IMR-90 (cell line): ENCODE measurements around the gene RASL10B. TPM values are rescaled to one million over a fixed set of nuclear protein-coding genes. Genes with fewer than 3 reads are reported as not detected.

Experiments used
- ATAC-seq: fragments of 200-7000 bp; cut with Tn5 transposase; 2 replicates; pipeline ENCODE4 v1.9.1; 2020; ENCODE audit warnings: low read depth, mild to moderate bottlenecking, moderate library complexity
- BruUV-seq: library from RNA; stranded (reverse); fragments of 400-500 nt; replicated peaks from 2 replicates; lab custom pipeline; 2021; lab: Mats Ljungman, UMichigan
- CTCF ChIA-PET: fragments of 300-600 bp; formaldehyde crosslinking; extraction: SDS; loops from one replicate; lab custom pipeline; 2021; ENCODE audit warnings: antibody characterized with exemption; lab: Yijun Ruan, JAX
- POLR2A ChIA-PET: fragments of 300-600 bp; sonication (Branson Sonifier 250); formaldehyde crosslinking; loops from one replicate; lab custom pipeline; 2022; ENCODE audit warnings: antibody characterized with exemption; ENCODE audit not compliant: unreplicated experiment; lab: Charles Lee
- DNase-seq: peaks from one replicate; pipeline ENCODE4 v3.0.0; 2013
- H2AFZ ChIP-seq: replicated peaks from 2 replicates; pipeline ENCODE3; 2013; ENCODE audit warnings: low read length, mild to moderate bottlenecking; ENCODE audit not compliant: poor library complexity
- H2AK5ac ChIP-seq: 2 replicates; pipeline ENCODE4 v1.6.1; 2013; ENCODE audit warnings: low read depth, low read length, inconsistent platforms
- H2AK9ac ChIP-seq: replicated peaks from 2 replicates; pipeline ENCODE3; 2013; ENCODE audit warnings: mild to moderate bottlenecking, low read depth, low read length, moderate library complexity; ENCODE audit not compliant: poor library complexity
- H2BK120ac ChIP-seq: 2 replicates; pipeline ENCODE4 v1.6.1; 2013; ENCODE audit warnings: low read depth, low read length, inconsistent platforms
- H2BK15ac ChIP-seq: 3 replicates; pipeline ENCODE4 v1.6.1; 2013; ENCODE audit warnings: low read depth, low read length, inconsistent platforms
- H2BK20ac ChIP-seq: 2 replicates; pipeline ENCODE4 v1.6.1; 2013; ENCODE audit warnings: low read depth, mild to moderate bottlenecking, inconsistent platforms, low read length, moderate library complexity
- H2BK5ac ChIP-seq: 2 replicates; pipeline ENCODE4 v1.6.1; 2013; ENCODE audit warnings: mild to moderate bottlenecking, low read depth, low read length, inconsistent platforms; ENCODE audit not compliant: poor library complexity, severe bottlenecking
- H3K14ac ChIP-seq: replicated peaks from 2 replicates; pipeline ENCODE4 v1.6.1; 2013; ENCODE audit warnings: low read depth, low read length, inconsistent platforms
- H3K18ac ChIP-seq: 2 replicates; pipeline ENCODE4 v1.6.1; 2013; ENCODE audit warnings: low read depth, low read length, control low read depth
- H3K23ac ChIP-seq: 2 replicates; pipeline ENCODE4 v1.6.1; 2013; ENCODE audit warnings: low read depth, low read length, inconsistent platforms
- H3K27ac ChIP-seq: 2 replicates; pipeline ENCODE4 v1.5.1; 2013; ENCODE audit warnings: mild to moderate bottlenecking, control low read depth, low read length; ENCODE audit not compliant: insufficient read depth
- H3K27me3 ChIP-seq: 2 replicates; pipeline ENCODE4 v1.6.1; 2013; ENCODE audit warnings: low read length; ENCODE audit not compliant: control insufficient read depth, insufficient read depth
- H3K36me3 ChIP-seq: 2 replicates; pipeline ENCODE4 v1.6.1; 2013; ENCODE audit warnings: low read length, mixed read lengths; ENCODE audit not compliant: control insufficient read depth, insufficient read depth
- H3K4ac ChIP-seq: 2 replicates; pipeline ENCODE4 v1.6.1; 2013; ENCODE audit warnings: low read depth, low read length, inconsistent platforms
- H3K4me1 ChIP-seq: 2 replicates; pipeline ENCODE4 v1.6.1; 2013; ENCODE audit warnings: low read length, mixed read lengths; ENCODE audit not compliant: control insufficient read depth, insufficient read depth
- H3K4me2 ChIP-seq: 2 replicates; pipeline ENCODE4 v1.6.1; 2013; ENCODE audit warnings: low read depth, mild to moderate bottlenecking, control low read depth, low read length, moderate library complexity
- H3K4me3 ChIP-seq: 2 replicates; pipeline ENCODE4 v1.5.1; 2013; ENCODE audit warnings: low read depth, mild to moderate bottlenecking, control low read depth, low read length, moderate library complexity; ENCODE audit not compliant: insufficient read depth
- H3K56ac ChIP-seq: 2 replicates; pipeline ENCODE4 v1.6.1; 2013; ENCODE audit warnings: low read length, inconsistent platforms; ENCODE audit not compliant: insufficient read depth; ENCODE audit errors: extremely low read depth
- H3K79me1 ChIP-seq, 2 experiments: 2 replicates each; pipeline ENCODE4 v1.6.1; 2013; ENCODE audit warnings: low read length in 2 of 2, inconsistent platforms in 1 of 2, low read depth in 1 of 2
- H3K9ac ChIP-seq: 2 replicates; pipeline ENCODE4 v1.6.1; 2013; ENCODE audit warnings: low read depth, low read length, control low read depth
- H3K9me1 ChIP-seq: 2 replicates; pipeline ENCODE4 v1.6.1; 2013; ENCODE audit warnings: low read length, inconsistent platforms; ENCODE audit not compliant: insufficient read depth
- H3K9me3 ChIP-seq: 2 replicates; pipeline ENCODE4 v1.6.1; 2013; ENCODE audit warnings: low read length; ENCODE audit not compliant: control insufficient read depth, insufficient read depth
- H4K20me1 ChIP-seq: 2 replicates; pipeline ENCODE4 v1.6.1; 2013; ENCODE audit warnings: low read length, inconsistent platforms; ENCODE audit not compliant: insufficient read depth
- H4K5ac ChIP-seq: 2 replicates; pipeline ENCODE4 v1.6.1; 2013; ENCODE audit warnings: mild to moderate bottlenecking, low read depth, low read length, control low read depth
- H4K8ac ChIP-seq, 2 experiments: 2 replicates each; pipeline ENCODE4 v1.6.1; 2013; ENCODE audit warnings: low read depth in 2 of 2, low read length in 2 of 2, control low read depth in 1 of 2, inconsistent platforms in 1 of 2
- H4K91ac ChIP-seq: 2 replicates; pipeline ENCODE4 v1.6.1; 2013; ENCODE audit warnings: low read depth, low read length, inconsistent platforms; ENCODE audit not compliant: insufficient read depth
- BHLHE40 ChIP-seq: fragments of 150-350 bp; IDR thresholded peaks from 2 replicates; pipeline ENCODE4 v1.6.1; 2016; ENCODE audit warnings: mild to moderate bottlenecking, low read depth, low read length
- CEBPB ChIP-seq: IDR thresholded peaks from 2 replicates; pipeline ENCODE4 v1.6.1; 2012; ENCODE audit warnings: low read depth, low read length, improper control_type of control experiment
- CHD1 ChIP-seq: IDR thresholded peaks from 2 replicates; pipeline ENCODE4 v1.6.1; 2012; ENCODE audit warnings: low read depth, low read length, improper control_type of control experiment
- CTCF ChIP-seq: conservative IDR thresholded peaks from 2 replicates; pipeline ENCODE4 v1.5.1; 2012; ENCODE audit warnings: mild to moderate bottlenecking, low read depth, low read length, improper control_type of control experiment
- ELK1 ChIP-seq: fragments of 150-350 bp; IDR thresholded peaks from 2 replicates; pipeline ENCODE4 v1.6.1; 2016; ENCODE audit warnings: low read depth, mild to moderate bottlenecking, low read length, moderate library complexity, borderline replicate concordance
- FOS ChIP-seq: fragments of 150-350 bp; IDR thresholded peaks from 2 replicates; pipeline ENCODE4 v1.6.1; 2016; ENCODE audit warnings: low read depth, low read length
- MAFK ChIP-seq: IDR thresholded peaks from 2 replicates; pipeline ENCODE4 v1.6.1; 2012; ENCODE audit warnings: low read depth, low read length, improper control_type of control experiment
- MAZ ChIP-seq: IDR thresholded peaks from 2 replicates; pipeline ENCODE4 v1.6.1; 2012; ENCODE audit warnings: low read depth, mild to moderate bottlenecking, low read length, improper control_type of control experiment, moderate library complexity, borderline replicate concordance
- MXI1 ChIP-seq: IDR thresholded peaks from 2 replicates; pipeline ENCODE4 v1.6.1; 2012; ENCODE audit warnings: low read depth, mild to moderate bottlenecking, low read length, moderate library complexity, borderline replicate concordance
- NFE2L2 ChIP-seq: fragments of 150-350 bp; IDR thresholded peaks from 2 replicates; pipeline ENCODE4 v1.6.1; 2016; ENCODE audit warnings: low read depth, mild to moderate bottlenecking, low read length
- POLR2A ChIP-seq: IDR thresholded peaks from 2 replicates; pipeline ENCODE4 v1.6.1; 2012; ENCODE audit warnings: mild to moderate bottlenecking, low read depth, low read length
- RAD21 ChIP-seq: IDR thresholded peaks from 2 replicates; pipeline ENCODE4 v1.6.1; 2012; ENCODE audit warnings: low read length, improper control_type of control experiment
- RCOR1 ChIP-seq: IDR thresholded peaks from 2 replicates; pipeline ENCODE4 v1.6.1; 2012; ENCODE audit warnings: mild to moderate bottlenecking, low read length, improper control_type of control experiment; ENCODE audit not compliant: insufficient replicate concordance
- RFX5 ChIP-seq: IDR thresholded peaks from 2 replicates; pipeline ENCODE4 v1.8.0; 2012; ENCODE audit warnings: low read depth, mild to moderate bottlenecking, low read length, moderate library complexity
- SMC3 ChIP-seq: fragments of 150-350 bp; IDR thresholded peaks from 2 replicates; pipeline ENCODE4 v1.6.1; 2016; ENCODE audit warnings: low read depth, mild to moderate bottlenecking, antibody characterized with exemption, low read length, moderate library complexity
- USF2 ChIP-seq: fragments of 150-350 bp; IDR thresholded peaks from 2 replicates; pipeline ENCODE4 v1.6.1; 2017; ENCODE audit warnings: mild to moderate bottlenecking, antibody characterized with exemption, low read length, low read depth
- WGBS, 2 experiments: methylation state at CpG; one replicate each; pipeline versions ENCODE4 v1.1.5 to v1.1.7; 2013; ENCODE audit warnings: missing lambda C conversion rate in 2 of 2; ENCODE audit not compliant: insufficient read length in 1 of 2; ENCODE audit errors: extremely low coverage in 2 of 2; 5-methylcytosine and 5-hydroxymethylcytosine counted together
- dilution Hi-C: fragments of 300-500 bp; cut with HindIII; formaldehyde crosslinking; loops from one replicate; pipeline ENCODE4 v1.14.3; 2018; ENCODE audit warnings: low sequenced_read_pairs; ENCODE audit not compliant: unreplicated experiment
- in situ Hi-C: fragments of 300-500 bp; cut with MboI; formaldehyde crosslinking; loops from 3 replicates; pipeline ENCODE4 v1.14.3; 2019; ENCODE audit warnings: low sequenced_read_pairs, inconsistent platforms, mixed read lengths
- intact Hi-C: fragments of 100-400 bp; cut with micrococcal nuclease; formaldehyde crosslinking; loops from 2 replicates; pipeline ENCODE4 v1.10.0; 2022
- polyA plus RNA-seq, 3 experiments: library from polyadenylated mRNA; depleted of rRNA; stranded (reverse); fragments of >200 nt; gene quantifications; 2 replicates each; pipeline ENCODE4 v1.2.3, GENCODE V29; 2012; ENCODE audit warnings: low replicate concordance in 1 of 3
- total RNA-seq: library from RNA; depleted of rRNA; stranded (reverse); fragments of >200 nt; gene quantifications from 2 replicates; pipeline ENCODE4 v1.2.3, GENCODE V29; 2012

RASL10B gene
- total and polyA plus RNA-seq, 2 of the 4 experiments (the other 2 are of a cell fraction) = 4.1 to 4.7 TPM

- H3K4me2 ChIP-seq = no peak overlapping the region
- no peak overlapping the region for H4K5ac ChIP-seq
- no peak overlapping the region for H4K91ac ChIP-seq
- no peak overlapping the region for H3K14ac ChIP-seq
- H2BK15ac ChIP-seq = no peak overlapping the region
- no peak overlapping the region for H2AFZ ChIP-seq
- TF ChIP-seq BHLHE40 = no peak
- TF ChIP-seq MAZ = no peak
- TF ChIP-seq ELK1 = no peak
- TF ChIP-seq CEBPB = no peak
- TF ChIP-seq NFE2L2 = no peak
- no peak for TF ChIP-seq SMC3
- no peak for TF ChIP-seq RAD21
- TF ChIP-seq CHD1 = no peak
- no peak for TF ChIP-seq RFX5
- TF ChIP-seq RCOR1 = no peak
- no peak for TF ChIP-seq POLR2A
- no peak for TF ChIP-seq CTCF
- TF ChIP-seq MXI1 = no peak
- no peak for TF ChIP-seq USF2
- TF ChIP-seq MAFK = no peak
- no peak for TF ChIP-seq FOS
- no peak overlapping the region for H3K18ac ChIP-seq
- no peak overlapping the region for H3K9ac ChIP-seq
- POLR2A ChIA-PET = no interaction called here
- no peaks in the 10 kb centered on the region for H3K9me1 ChIP-seq
- peaks cover 6 to 14% of the 10 kb centered on the region in 2 experiments; a peak in 3 of 4 replicates for H3K79me1 ChIP-seq
- no peak overlapping the region for H3K56ac ChIP-seq
- BruUV-seq = no TSS peak
- H2BK5ac ChIP-seq = no peak overlapping the region
- H2AK9ac ChIP-seq = no peak overlapping the region
- H2AK5ac ChIP-seq = no peak overlapping the region
- dilution Hi-C loops = no loop called here
- intact Hi-C loops = no loop called here
- no peak overlapping the region for H2BK20ac ChIP-seq
- peaks cover 10% of the 10 kb centered on the region; the same call in 1 of the 2 replicates for H4K20me1 ChIP-seq
- no peak overlapping the region for H4K8ac ChIP-seq
- H3K4me1 ChIP-seq = peaks cover 2% of the 10 kb centered on the region
- in situ Hi-C loops = no loop called here
- no peak overlapping the region for H2BK120ac ChIP-seq
- H3K27ac ChIP-seq = no peak overlapping the region
- no peaks in the 10 kb centered on the region for H3K9me3 ChIP-seq
- peaks cover 17% of the 10 kb centered on the region for H3K36me3 ChIP-seq
- WGBS, 2 experiments = no CpG with 5 or more reads among the region's 3 CpGs
- H3K27me3 ChIP-seq = no peaks in the 10 kb centered on the region
- H3K23ac ChIP-seq = no peak overlapping the region
- no peak for ATAC-seq
- no peak overlapping the region for H3K4ac ChIP-seq
- no peak for DNase-seq
- no peak overlapping the region for H3K4me3 ChIP-seq
- CTCF ChIA-PET = no interaction called here
Measured at GRCh38 chr17:35708951-35709350, 22.5 kb upstream of the RASL10B start.
